PC-3 (cell line): Measurements from ENCODE around the gene DPH2. TPM values are rescaled to one million over a fixed set of nuclear protein-coding genes. Genes with fewer than 3 reads are reported as not detected.

Source experiments
- ATAC-seq: fragments of 200-7000 bp; cut with Tn5 transposase; 2 replicates; pipeline ENCODE4 v1.9.1; 2020; ENCODE audit warnings: mild to moderate bottlenecking, moderate library complexity
- BruUV-seq: library from RNA; stranded (reverse); fragments of 400-500 nt; replicated peaks from 2 replicates; lab custom pipeline; 2021; lab: Mats Ljungman, UMichigan
- CTCF ChIA-PET: fragments of 300-600 bp; sonication (Branson Sonifier 250); formaldehyde crosslinking; loops from one replicate; lab custom pipeline; 2022; ENCODE audit warnings: antibody characterized with exemption; lab: Charles Lee
- POLR2A ChIA-PET: fragments of 300-600 bp; sonication (Branson Sonifier 250); formaldehyde crosslinking; loops from one replicate; lab custom pipeline; 2022; ENCODE audit warnings: antibody characterized with exemption; ENCODE audit not compliant: unreplicated experiment; lab: Charles Lee
- DNase-seq: peaks from one replicate; pipeline ENCODE4 v3.0.0-alpha.2; 2015
- H2AFZ ChIP-seq: fragments of 300-600 bp; sonication (generic); 2 replicates; pipeline ENCODE4 v1.6.0; 2016; ENCODE audit warnings: antibody characterized with exemption, low read length
- H3F3A ChIP-seq: fragments of 300-600 bp; sonication (generic); one replicate; pipeline ENCODE4 v1.6.0; 2017; ENCODE audit warnings: antibody characterized with exemption, low read length, control low read depth, mild to moderate bottlenecking; ENCODE audit not compliant: unreplicated experiment
- H3K27ac ChIP-seq: fragments of 300-600 bp; sonication (generic); 2 replicates; pipeline ENCODE4 v1.5.1; 2016; ENCODE audit warnings: mild to moderate bottlenecking, low read length
- H3K27me3 ChIP-seq: fragments of 300-600 bp; sonication (generic); 2 replicates; pipeline ENCODE4 v1.6.1; 2016; ENCODE audit warnings: low read length, mixed read lengths
- H3K36me3 ChIP-seq: fragments of 300-600 bp; sonication (generic); 2 replicates; pipeline ENCODE4 v1.6.1; 2016; ENCODE audit warnings: low read depth, mixed run types, low read length, mixed read lengths
- H3K4me1 ChIP-seq: fragments of 300-600 bp; sonication (generic); 2 replicates; pipeline ENCODE4 v1.5.1; 2016; ENCODE audit warnings: low read length; ENCODE audit not compliant: insufficient read depth
- H3K4me2 ChIP-seq: fragments of 300-600 bp; sonication (generic); 2 replicates; pipeline ENCODE4 v1.6.0; 2016; ENCODE audit warnings: low read length
- H3K4me3 ChIP-seq: fragments of 300-600 bp; sonication (generic); 2 replicates; pipeline ENCODE4 v1.5.1; 2016; ENCODE audit warnings: mild to moderate bottlenecking, low read length, mixed read lengths
- H3K79me2 ChIP-seq: fragments of 300-600 bp; sonication (generic); 2 replicates; pipeline ENCODE4 v1.6.1; 2017; ENCODE audit warnings: low read length, mixed read lengths
- H3K9ac ChIP-seq: fragments of 300-600 bp; sonication (generic); 2 replicates; pipeline ENCODE4 v1.6.0; 2016; ENCODE audit warnings: mild to moderate bottlenecking, low read length
- H3K9me2 ChIP-seq: fragments of 300-600 bp; sonication (generic); replicated peaks from 2 replicates; pipeline ENCODE4 v1.6.1; 2016; ENCODE audit warnings: mixed run types, low read length, mixed read lengths
- H3K9me3 ChIP-seq: fragments of 300-600 bp; sonication (generic); 2 replicates; pipeline ENCODE4 v1.6.1; 2016; ENCODE audit warnings: low read length, mixed read lengths
- H4K20me1 ChIP-seq: fragments of 300-600 bp; sonication (generic); 2 replicates; pipeline ENCODE4 v1.6.1; 2016; ENCODE audit warnings: low read length, mixed read lengths
- CTCF ChIP-seq: fragments of 300-600 bp; sonication (generic); conservative IDR thresholded peaks from 2 replicates; pipeline ENCODE4 v1.5.1; 2017; ENCODE audit warnings: antibody characterized with exemption, low read depth, mild to moderate bottlenecking, low read length
- EZH2 ChIP-seq: fragments of 300-600 bp; sonication (generic); IDR thresholded peaks from one replicate; pipeline ENCODE4 v1.6.1; 2017; ENCODE audit warnings: antibody characterized with exemption, mild to moderate bottlenecking, low read length; ENCODE audit not compliant: unreplicated experiment
- EZH2phosphoT487 ChIP-seq: fragments of 300-600 bp; sonication (generic); IDR thresholded peaks from 2 replicates; pipeline ENCODE4 v1.6.1; 2018; ENCODE audit warnings: mild to moderate bottlenecking, antibody characterized with exemption, low read length, borderline replicate concordance
- intact Hi-C: fragments of 100-400 bp; cut with micrococcal nuclease; formaldehyde crosslinking; loops from 2 replicates; pipeline ENCODE4 v1.9.0; 2023
- total RNA-seq: library from RNA; depleted of rRNA; stranded (reverse); fragments of >200 nt; gene quantifications from 2 replicates; pipeline ENCODE4 v1.2.3, GENCODE V29; 2014

The DPH2 gene
- total RNA-seq, 1 experiment from 2014 or later: 46.3 TPM

- no peaks in the 10 kb centered on the region for H3F3A ChIP-seq
- no peak overlapping the region for H3K4me2 ChIP-seq
- ChIA-PET POLR2A (interaction anchor here (0.6 kb wide), 2 partner anchors 45 to 63 kb away, joined by 5 to 8 read pairs; no protein-coding TSS in a partner anchor), CTCF (no interaction called here)
- no peaks in the 10 kb centered on the region for H3K36me3 ChIP-seq
- no peak overlapping the region for H3K4me3 ChIP-seq
- TF ChIP-seq CTCF (no peak), EZH2phosphoT487 (no peak), EZH2 (no peak)
- no peak for DNase-seq
- no peaks in the 10 kb centered on the region for H4K20me1 ChIP-seq
- no peak overlapping the region for H2AFZ ChIP-seq
- intact Hi-C loops: loop anchor here (5.0 kb wide), 1 partner anchor 44 kb away; no protein-coding TSS in a partner anchor
- no peak overlapping the region for H3K9ac ChIP-seq
- no peaks in the 10 kb centered on the region for H3K9me3 ChIP-seq
- no peak for ATAC-seq
- no TSS peak for BruUV-seq
- no peaks in the 10 kb centered on the region for H3K27me3 ChIP-seq
- no peak overlapping the region for H3K27ac ChIP-seq
- peaks cover 19% of the 10 kb centered on the region for H3K4me1 ChIP-seq
- no peaks in the 10 kb centered on the region for H3K79me2 ChIP-seq
- H3K9me2 ChIP-seq: no peaks in the 10 kb centered on the region
These were observed 23.6 kb downstream of the DPH2 start for GRCh38 chr1:43993206-43993914.

GRCh38 chr1:43994071-43994470 lies 24.3 kb downstream of the DPH2 start:
- H3K27me3 ChIP-seq: no peaks in the 10 kb centered on the region
- no peak overlapping the region for H2AFZ ChIP-seq
- ChIA-PET POLR2A (interaction anchor here (0.6 kb wide), 1 partner anchor 62 kb away, joined by 5 read pairs; no protein-coding TSS in a partner anchor), CTCF (interaction anchor here (0.6 to 0.7 kb wide), 2 partner anchors 42 to 54 kb away, joined by 3 to 4 read pairs; no protein-coding TSS in a partner anchor)
- H3K27ac ChIP-seq: no peak overlapping the region
- no peak overlapping the region for H3K9ac ChIP-seq
- no peaks in the 10 kb centered on the region for H3F3A ChIP-seq
- no peaks in the 10 kb centered on the region for H3K9me2 ChIP-seq
- no peak for TF ChIP-seq EZH2phosphoT487
- TF ChIP-seq CTCF: no peak
- no peak for TF ChIP-seq EZH2
- H3K4me3 ChIP-seq: no peak overlapping the region
- DNase-seq: no peak
- H3K4me1 ChIP-seq: peaks cover 19% of the 10 kb centered on the region
- H4K20me1 ChIP-seq: no peaks in the 10 kb centered on the region
- H3K9me3 ChIP-seq: no peaks in the 10 kb centered on the region
- no peak for ATAC-seq
- intact Hi-C loops: loop anchor here (5.0 kb wide), 1 partner anchor 43 kb away; no protein-coding TSS in a partner anchor
- H3K79me2 ChIP-seq: no peaks in the 10 kb centered on the region
- H3K4me2 ChIP-seq: no peak overlapping the region
- no TSS peak for BruUV-seq
- no peaks in the 10 kb centered on the region for H3K36me3 ChIP-seq
